Karpas-422 (cell line): ENCODE results near the gene CAPN8. TPM values are rescaled to one million over a fixed set of nuclear protein-coding genes. Genes with fewer than 3 reads are reported as not detected.

Experiments
- DNase-seq: peaks from one replicate; pipeline ENCODE4 v3.0.0-alpha.2; 2015
- H2AFZ ChIP-seq: fragments of 200-600 bp; sonication (generic); 2 replicates; pipeline ENCODE4 v1.6.1; 2014; ENCODE audit warnings: antibody characterized with exemption, low read length, mixed read lengths
- H3K27ac ChIP-seq: fragments of 200-600 bp; sonication (generic); 2 replicates; pipeline ENCODE4 v1.5.1; 2014; ENCODE audit warnings: mild to moderate bottlenecking, low read length, moderate library complexity
- H3K27me3 ChIP-seq: fragments of 200-600 bp; sonication (generic); 2 replicates; pipeline ENCODE4 v1.6.1; 2014; ENCODE audit warnings: low read length, mixed read lengths
- H3K36me3 ChIP-seq: fragments of 200-600 bp; sonication (generic); 2 replicates; pipeline ENCODE4 v1.6.1; 2014; ENCODE audit warnings: low read length, mixed read lengths; ENCODE audit not compliant: insufficient read depth
- H3K4me1 ChIP-seq: fragments of 200-600 bp; sonication (generic); 2 replicates; pipeline ENCODE4 v1.6.1; 2014; ENCODE audit warnings: mild to moderate bottlenecking, low read length, mixed read lengths
- H3K4me2 ChIP-seq: fragments of 200-600 bp; sonication (generic); 2 replicates; pipeline ENCODE4 v1.6.1; 2014; ENCODE audit warnings: low read length, low read depth, mild to moderate bottlenecking; ENCODE audit not compliant: poor library complexity, severe bottlenecking
- H3K4me3 ChIP-seq: fragments of 200-600 bp; sonication (generic); 2 replicates; pipeline ENCODE4 v1.5.1; 2014; ENCODE audit warnings: mild to moderate bottlenecking, antibody characterized with exemption, low read length, mixed read lengths
- H3K79me2 ChIP-seq: fragments of 200-600 bp; sonication (generic); 2 replicates; pipeline ENCODE4 v1.6.1; 2014; ENCODE audit warnings: mild to moderate bottlenecking, low read length, mixed read lengths
- H3K9ac ChIP-seq: fragments of 200-600 bp; sonication (generic); 2 replicates; pipeline ENCODE4 v1.6.0; 2014; ENCODE audit warnings: low read length
- H3K9me2 ChIP-seq: fragments of 200-600 bp; sonication (generic), shearing (Covaris generic); replicated peaks from 2 replicates; pipeline ENCODE4 v1.6.0; 2014; ENCODE audit warnings: mild to moderate bottlenecking, low read length, moderate library complexity; ENCODE audit not compliant: insufficient read depth
- H3K9me3 ChIP-seq: fragments of 300-700, 200-600 bp; sonication (generic); 2 replicates; pipeline ENCODE4 v1.6.1; 2014; ENCODE audit warnings: low read length, mixed read lengths
- H4K20me1 ChIP-seq: fragments of 200-600 bp; sonication (generic); 2 replicates; pipeline ENCODE4 v1.6.1; 2014; ENCODE audit warnings: mild to moderate bottlenecking, antibody characterized with exemption, low read length, low read depth; ENCODE audit not compliant: insufficient read depth
- small RNA-seq: library from RNA; depleted of rRNA; stranded (forward); fragments of <200 nt; gene quantifications from one replicate; pipeline ENCODE3, GENCODE V24; 2014
- total RNA-seq: library from RNA; depleted of rRNA; stranded (reverse); fragments of >200 nt; shearing (Covaris generic); gene quantifications from 2 replicates; pipeline ENCODE4 v1.2.3, GENCODE V29; 2014; ENCODE audit warnings: low replicate concordance; rRNA removed

The CAPN8 gene
- total RNA-seq, 1 experiment from 2014 or later, result not detected

DNA sequence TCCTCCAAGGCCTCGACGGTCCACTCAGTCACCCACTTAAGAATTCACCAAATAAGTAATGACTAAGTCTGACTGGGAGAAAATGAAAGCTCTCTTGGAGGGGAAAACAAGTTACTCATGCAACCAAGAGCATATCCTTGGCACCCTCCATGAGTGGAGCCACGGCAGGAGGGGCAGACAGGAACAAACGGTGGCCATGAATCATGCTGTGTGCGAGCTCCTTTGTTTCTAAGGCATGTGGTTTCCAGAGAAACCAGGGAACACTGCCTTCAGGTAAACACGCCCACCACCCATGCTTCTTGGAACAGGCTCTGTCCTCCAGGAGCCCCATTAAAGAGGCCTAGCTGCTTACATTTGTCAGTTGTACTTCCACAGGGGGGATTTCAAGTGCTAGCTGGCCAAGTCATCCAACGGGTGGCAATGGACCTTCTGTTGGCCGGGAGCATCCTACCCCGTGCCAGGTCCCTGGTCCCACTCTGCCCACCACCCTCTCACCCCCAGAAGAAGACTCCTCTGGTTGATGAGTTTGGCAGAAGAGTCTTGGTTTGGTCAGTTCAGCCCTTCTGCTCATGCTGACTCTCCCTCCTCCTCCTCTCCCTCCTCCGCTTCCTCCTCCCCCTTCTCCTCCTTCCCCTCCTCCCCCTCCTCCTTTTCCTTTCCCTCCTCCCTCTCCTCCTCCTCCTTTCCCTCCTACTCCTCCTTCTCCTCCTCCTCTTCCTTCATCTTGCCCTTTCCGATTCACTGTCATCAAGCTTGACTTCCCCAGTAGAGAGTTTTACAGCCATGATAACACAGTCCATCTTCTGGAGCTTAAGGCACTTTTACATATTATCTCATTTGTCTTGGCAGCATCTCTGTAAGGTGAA lies 164.7 kb downstream of the CAPN8 start:
- no peak for DNase-seq
- Histone ChIP-seq H3K27me3 (no peaks in the 10 kb centered on the region), H3K4me3 (no peak overlapping the region), H3K9me3 (no peaks in the 10 kb centered on the region), H3K9ac (no peak overlapping the region), H3K9me2 (no peaks in the 10 kb centered on the region), H4K20me1 (no peaks in the 10 kb centered on the region), H2AFZ (no peak overlapping the region), H3K79me2 (no peaks in the 10 kb centered on the region), H3K27ac (no peak overlapping the region), H3K4me1 (peaks cover 10% of the 10 kb centered on the region), H3K4me2 (no peak overlapping the region), H3K36me3 (no peaks in the 10 kb centered on the region)

GRCh38 chr1:223496883-223497282 lies 168.6 kb downstream of the CAPN8 start:
- Histone ChIP-seq H3K9me3 (no peaks in the 10 kb centered on the region), H3K4me1 (peaks cover 10% of the 10 kb centered on the region), H3K79me2 (no peaks in the 10 kb centered on the region), H3K4me3 (no peak overlapping the region), H3K4me2 (peak overlapping the region; percentile 17), H3K27ac (no peak overlapping the region), H2AFZ (peak overlapping the region; percentile 30; the same call in 1 of the 2 replicates), H4K20me1 (no peaks in the 10 kb centered on the region), H3K9me2 (no peaks in the 10 kb centered on the region), H3K27me3 (no peaks in the 10 kb centered on the region), H3K36me3 (no peaks in the 10 kb centered on the region), H3K9ac (no peak overlapping the region)
- DNase-seq, result peak; percentile 73

GRCh38 chr1:223494926-223495645 lies 170.4 kb downstream of the CAPN8 start:
- Histone ChIP-seq H3K9ac (no peak overlapping the region), H3K9me2 (no peaks in the 10 kb centered on the region), H3K27me3 (no peaks in the 10 kb centered on the region), H2AFZ (no peak overlapping the region), H3K79me2 (no peaks in the 10 kb centered on the region), H3K4me3 (no peak overlapping the region), H3K9me3 (no peaks in the 10 kb centered on the region), H3K36me3 (no peaks in the 10 kb centered on the region), H3K27ac (no peak overlapping the region), H4K20me1 (no peaks in the 10 kb centered on the region), H3K4me2 (no peak overlapping the region), H3K4me1 (peaks cover 10% of the 10 kb centered on the region)
- DNase-seq, result no peak

DNA sequence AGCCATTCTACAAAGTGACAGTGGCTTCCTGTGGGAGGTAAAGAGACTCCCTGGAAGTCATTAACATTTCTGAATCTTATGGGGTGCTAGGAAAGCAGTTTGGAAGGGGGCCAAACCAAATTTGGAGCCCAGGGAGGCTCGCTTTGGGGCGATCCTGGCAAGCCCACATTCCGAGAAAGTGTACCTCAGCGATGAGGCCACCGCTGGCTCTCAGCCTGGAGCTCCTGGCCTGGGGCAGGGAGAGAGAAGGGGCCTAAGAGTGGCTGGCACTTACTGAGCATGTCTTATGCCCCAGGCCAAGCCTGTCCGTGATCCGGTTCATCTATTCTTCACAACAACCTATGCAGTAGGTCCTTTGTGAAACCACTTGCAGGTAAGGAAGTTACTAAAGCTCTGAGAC lies 173.5 kb downstream of the CAPN8 start:
- Histone ChIP-seq H3K79me2 (no peaks in the 10 kb centered on the region), H2AFZ (no peak overlapping the region), H3K9ac (no peak overlapping the region), H3K36me3 (no peaks in the 10 kb centered on the region), H3K9me2 (no peaks in the 10 kb centered on the region), H3K4me3 (no peak overlapping the region), H3K4me2 (no peak overlapping the region), H3K27ac (no peak overlapping the region), H3K9me3 (no peaks in the 10 kb centered on the region), H3K4me1 (peaks cover 6% of the 10 kb centered on the region), H4K20me1 (no peaks in the 10 kb centered on the region), H3K27me3 (no peaks in the 10 kb centered on the region)
- DNase-seq, result no peak

Small RNA genes within 50 kb of the gene (small RNA-seq; reads per million reads assigned to genes)
- not detected for gene RNU6-1248P
- gene SNRPEP10, result not detected

Other genes with a start within 250 kb of the CAPN8 start
- not detected in 2 replicates for gene CAPN2, start 46.8 kb upstream of the CAPN8 start, total RNA-seq
- 0.72 and 1.5 TPM in 2 replicates for gene TP53BP2, start 180.2 kb upstream of the CAPN8 start, total RNA-seq